ENCODE measurements around the gene TPD52L1. TPM values are rescaled to one million over a fixed set of nuclear protein-coding genes. Genes with fewer than 3 reads are reported as not detected.

The TPD52L1 gene
- total and polyA plus RNA-seq, 2 experiments from 2014 or later, result 22.8 to 24.0 TPM

DNA sequence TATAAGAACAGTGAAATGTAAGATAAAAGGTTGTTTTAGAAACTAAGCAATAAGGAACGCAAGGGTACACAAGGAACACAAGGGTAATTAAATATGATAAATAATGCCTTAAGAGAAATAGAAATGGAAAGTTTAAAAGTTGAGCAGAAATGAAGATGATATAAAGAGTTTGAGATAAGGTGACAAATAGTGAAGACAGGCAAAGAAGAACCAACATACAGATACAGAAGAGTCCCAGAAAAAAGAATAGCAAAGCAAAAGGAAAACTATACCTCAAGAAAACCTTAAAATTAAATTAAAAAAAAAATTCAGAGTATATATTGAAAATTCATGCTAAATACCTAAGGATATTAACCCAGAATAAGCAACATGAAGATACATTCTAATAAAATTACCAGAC lies 131.8 kb downstream of the TPD52L1 start (continued):
- TF ChIP-seq, protein P1, sequence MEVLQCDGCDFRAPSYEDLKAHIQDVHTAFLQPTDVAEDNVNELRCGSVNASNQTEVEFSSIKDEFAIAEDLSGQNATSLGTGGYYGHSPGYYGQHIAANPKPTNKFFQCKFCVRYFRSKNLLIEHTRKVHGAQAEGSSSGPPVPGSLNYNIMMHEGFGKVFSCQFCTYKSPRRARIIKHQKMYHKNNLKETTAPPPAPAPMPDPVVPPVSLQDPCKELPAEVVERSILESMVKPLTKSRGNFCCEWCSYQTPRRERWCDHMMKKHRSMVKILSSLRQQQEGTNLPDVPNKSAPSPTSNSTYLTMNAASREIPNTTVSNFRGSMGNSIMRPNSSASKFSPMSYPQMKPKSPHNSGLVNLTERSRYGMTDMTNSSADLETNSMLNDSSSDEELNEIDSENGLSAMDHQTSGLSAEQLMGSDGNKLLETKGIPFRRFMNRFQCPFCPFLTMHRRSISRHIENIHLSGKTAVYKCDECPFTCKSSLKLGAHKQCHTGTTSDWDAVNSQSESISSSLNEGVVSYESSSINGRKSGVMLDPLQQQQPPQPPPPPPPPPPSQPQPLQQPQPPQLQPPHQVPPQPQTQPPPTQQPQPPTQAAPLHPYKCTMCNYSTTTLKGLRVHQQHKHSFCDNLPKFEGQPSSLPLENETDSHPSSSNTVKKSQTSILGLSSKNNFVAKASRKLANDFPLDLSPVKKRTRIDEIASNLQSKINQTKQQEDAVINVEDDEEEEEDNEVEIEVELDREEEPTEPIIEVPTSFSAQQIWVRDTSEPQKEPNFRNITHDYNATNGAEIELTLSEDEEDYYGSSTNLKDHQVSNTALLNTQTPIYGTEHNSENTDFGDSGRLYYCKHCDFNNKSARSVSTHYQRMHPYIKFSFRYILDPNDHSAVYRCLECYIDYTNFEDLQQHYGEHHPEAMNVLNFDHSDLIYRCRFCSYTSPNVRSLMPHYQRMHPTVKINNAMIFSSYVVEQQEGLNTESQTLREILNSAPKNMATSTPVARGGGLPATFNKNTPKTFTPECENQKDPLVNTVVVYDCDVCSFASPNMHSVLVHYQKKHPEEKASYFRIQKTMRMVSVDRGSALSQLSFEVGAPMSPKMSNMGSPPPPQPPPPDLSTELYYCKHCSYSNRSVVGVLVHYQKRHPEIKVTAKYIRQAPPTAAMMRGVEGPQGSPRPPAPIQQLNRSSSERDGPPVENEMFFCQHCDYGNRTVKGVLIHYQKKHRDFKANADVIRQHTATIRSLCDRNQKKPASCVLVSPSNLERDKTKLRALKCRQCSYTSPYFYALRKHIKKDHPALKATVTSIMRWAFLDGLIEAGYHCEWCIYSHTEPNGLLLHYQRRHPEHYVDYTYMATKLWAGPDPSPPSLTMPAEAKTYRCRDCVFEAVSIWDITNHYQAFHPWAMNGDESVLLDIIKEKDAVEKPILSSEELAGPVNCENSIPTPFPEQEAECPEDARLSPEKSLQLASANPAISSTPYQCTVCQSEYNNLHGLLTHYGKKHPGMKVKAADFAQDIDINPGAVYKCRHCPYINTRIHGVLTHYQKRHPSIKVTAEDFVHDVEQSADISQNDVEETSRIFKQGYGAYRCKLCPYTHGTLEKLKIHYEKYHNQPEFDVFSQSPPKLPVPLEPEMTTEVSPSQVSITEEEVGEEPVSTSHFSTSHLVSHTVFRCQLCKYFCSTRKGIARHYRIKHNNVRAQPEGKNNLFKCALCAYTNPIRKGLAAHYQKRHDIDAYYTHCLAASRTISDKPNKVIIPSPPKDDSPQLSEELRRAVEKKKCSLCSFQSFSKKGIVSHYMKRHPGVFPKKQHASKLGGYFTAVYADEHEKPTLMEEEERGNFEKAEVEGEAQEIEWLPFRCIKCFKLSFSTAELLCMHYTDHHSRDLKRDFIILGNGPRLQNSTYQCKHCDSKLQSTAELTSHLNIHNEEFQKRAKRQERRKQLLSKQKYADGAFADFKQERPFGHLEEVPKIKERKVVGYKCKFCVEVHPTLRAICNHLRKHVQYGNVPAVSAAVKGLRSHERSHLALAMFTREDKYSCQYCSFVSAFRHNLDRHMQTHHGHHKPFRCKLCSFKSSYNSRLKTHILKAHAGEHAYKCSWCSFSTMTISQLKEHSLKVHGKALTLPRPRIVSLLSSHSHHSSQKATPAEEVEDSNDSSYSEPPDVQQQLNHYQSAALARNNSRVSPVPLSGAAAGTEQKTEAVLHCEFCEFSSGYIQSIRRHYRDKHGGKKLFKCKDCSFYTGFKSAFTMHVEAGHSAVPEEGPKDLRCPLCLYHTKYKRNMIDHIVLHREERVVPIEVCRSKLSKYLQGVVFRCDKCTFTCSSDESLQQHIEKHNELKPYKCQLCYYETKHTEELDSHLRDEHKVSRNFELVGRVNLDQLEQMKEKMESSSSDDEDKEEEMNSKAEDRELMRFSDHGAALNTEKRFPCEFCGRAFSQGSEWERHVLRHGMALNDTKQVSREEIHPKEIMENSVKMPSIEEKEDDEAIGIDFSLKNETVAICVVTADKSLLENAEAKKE (CRISPR knock-in tag; IDR thresholded peaks at IDR 0.05), result no peak
- no peak for TF ChIP-seq CTCF (conservative IDR thresholded peaks at IDR 0.05; ENCODE audit: low read depth in 2 of 2)
- TF ChIP-seq EZH2 (IDR thresholded peaks at IDR 0.05; ENCODE audit: low read depth, unreplicated experiment), result no peak
- TF ChIP-seq, protein P2, sequence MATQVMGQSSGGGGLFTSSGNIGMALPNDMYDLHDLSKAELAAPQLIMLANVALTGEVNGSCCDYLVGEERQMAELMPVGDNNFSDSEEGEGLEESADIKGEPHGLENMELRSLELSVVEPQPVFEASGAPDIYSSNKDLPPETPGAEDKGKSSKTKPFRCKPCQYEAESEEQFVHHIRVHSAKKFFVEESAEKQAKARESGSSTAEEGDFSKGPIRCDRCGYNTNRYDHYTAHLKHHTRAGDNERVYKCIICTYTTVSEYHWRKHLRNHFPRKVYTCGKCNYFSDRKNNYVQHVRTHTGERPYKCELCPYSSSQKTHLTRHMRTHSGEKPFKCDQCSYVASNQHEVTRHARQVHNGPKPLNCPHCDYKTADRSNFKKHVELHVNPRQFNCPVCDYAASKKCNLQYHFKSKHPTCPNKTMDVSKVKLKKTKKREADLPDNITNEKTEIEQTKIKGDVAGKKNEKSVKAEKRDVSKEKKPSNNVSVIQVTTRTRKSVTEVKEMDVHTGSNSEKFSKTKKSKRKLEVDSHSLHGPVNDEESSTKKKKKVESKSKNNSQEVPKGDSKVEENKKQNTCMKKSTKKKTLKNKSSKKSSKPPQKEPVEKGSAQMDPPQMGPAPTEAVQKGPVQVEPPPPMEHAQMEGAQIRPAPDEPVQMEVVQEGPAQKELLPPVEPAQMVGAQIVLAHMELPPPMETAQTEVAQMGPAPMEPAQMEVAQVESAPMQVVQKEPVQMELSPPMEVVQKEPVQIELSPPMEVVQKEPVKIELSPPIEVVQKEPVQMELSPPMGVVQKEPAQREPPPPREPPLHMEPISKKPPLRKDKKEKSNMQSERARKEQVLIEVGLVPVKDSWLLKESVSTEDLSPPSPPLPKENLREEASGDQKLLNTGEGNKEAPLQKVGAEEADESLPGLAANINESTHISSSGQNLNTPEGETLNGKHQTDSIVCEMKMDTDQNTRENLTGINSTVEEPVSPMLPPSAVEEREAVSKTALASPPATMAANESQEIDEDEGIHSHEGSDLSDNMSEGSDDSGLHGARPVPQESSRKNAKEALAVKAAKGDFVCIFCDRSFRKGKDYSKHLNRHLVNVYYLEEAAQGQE (IDR thresholded peaks at IDR 0.05; ENCODE audit: unreplicated experiment), result no peak
- no peak for TF ChIP-seq ZNF331 (CRISPR knock-in tag; IDR thresholded peaks at IDR 0.05; ENCODE audit: low read depth)
- no peak for TF ChIP-seq EZH2phosphoT487 (IDR thresholded peaks at IDR 0.05; ENCODE audit: unreplicated experiment)
- TF ChIP-seq CREB1 (CRISPR knock-in tag; IDR thresholded peaks at IDR 0.05; ENCODE audit: low read depth), result no peak
- no peak for TF ChIP-seq ZNF114 (CRISPR knock-in tag; IDR thresholded peaks at IDR 0.05)
- no peak for TF ChIP-seq NANOG (IDR thresholded peaks at IDR 0.05; ENCODE audit: borderline replicate concordance)

Measured in GM23338 (cell line).